OCI-LY3 (cell line): ENCODE data around the gene SEL1L.

ENCODE experiments used
- H2AFZ ChIP-seq: fragments of 200-600, 300-600 bp; shearing (Covaris generic); 2 replicates; pipeline ENCODE4 v1.6.0; 2014; ENCODE audit warnings: antibody characterized with exemption, low read depth, low read length
- H3K27ac ChIP-seq: fragments of 200-600, 300-600 bp; sonication (generic); 2 replicates; pipeline ENCODE4 v1.5.1; 2014; ENCODE audit warnings: mild to moderate bottlenecking, low read length, moderate library complexity, mixed read lengths
- H3K27me3 ChIP-seq: fragments of 200-600, 300-600 bp; sonication (generic); 2 replicates; pipeline ENCODE4 v1.6.1; 2014; ENCODE audit warnings: low read depth, low read length, mixed read lengths
- H3K36me3 ChIP-seq: fragments of 200-600, 300-600 bp; sonication (generic); replicated peaks from 2 replicates; pipeline ENCODE3; 2014; ENCODE audit warnings: low read depth, low read length, mixed read lengths
- H3K4me1 ChIP-seq: fragments of 300-600, 200-600 bp; sonication (generic); 2 replicates; pipeline ENCODE4 v1.6.1; 2014; ENCODE audit warnings: low read length, mixed read lengths
- H3K4me2 ChIP-seq: fragments of 200-600, 300-600 bp; sonication (generic); 2 replicates; pipeline ENCODE4 v1.6.1; 2014; ENCODE audit warnings: low read length, mixed read lengths
- H3K4me3 ChIP-seq: fragments of 300-600, 200-600 bp; sonication (generic); 2 replicates; pipeline ENCODE4 v1.5.1; 2014; ENCODE audit warnings: antibody characterized with exemption, mild to moderate bottlenecking, low read length, moderate library complexity
- H3K79me2 ChIP-seq: fragments of 300-600, 200-600 bp; shearing (Covaris generic); 2 replicates; pipeline ENCODE4 v1.6.1; 2014; ENCODE audit warnings: mild to moderate bottlenecking, low read length, mixed read lengths
- H3K9ac ChIP-seq: fragments of 300-600, 200-600 bp; shearing (Covaris generic); 2 replicates; pipeline ENCODE4 v1.6.0; 2014; ENCODE audit warnings: mild to moderate bottlenecking, low read length, moderate library complexity
- H3K9me3 ChIP-seq: fragments of 200-600, 300-600 bp; shearing (Covaris generic); 2 replicates; pipeline ENCODE4 v1.6.1; 2014; ENCODE audit warnings: low read length, mixed read lengths; ENCODE audit not compliant: insufficient read depth
- H4K20me1 ChIP-seq: fragments of 200-600, 300-600 bp; sonication (generic); 2 replicates; pipeline ENCODE4 v1.6.1; 2016; ENCODE audit warnings: low read length, mixed read lengths; ENCODE audit not compliant: insufficient read depth
- EZH2phosphoT487 ChIP-seq: fragments of 200-600 bp; shearing (Covaris generic); IDR thresholded peaks from 2 replicates; pipeline ENCODE4 v1.6.1; 2018; ENCODE audit warnings: antibody characterized with exemption, mixed run types, low read depth
- TF ChIP-seq, protein P1 (sequence below): fragments of 200-600, 300-600 bp; sonication (generic); IDR thresholded peaks from 2 replicates; pipeline ENCODE4 v1.5.1; 2014; ENCODE audit warnings: antibody characterized with exemption, low read length, low read depth

Gene SEL1L

DNA sequence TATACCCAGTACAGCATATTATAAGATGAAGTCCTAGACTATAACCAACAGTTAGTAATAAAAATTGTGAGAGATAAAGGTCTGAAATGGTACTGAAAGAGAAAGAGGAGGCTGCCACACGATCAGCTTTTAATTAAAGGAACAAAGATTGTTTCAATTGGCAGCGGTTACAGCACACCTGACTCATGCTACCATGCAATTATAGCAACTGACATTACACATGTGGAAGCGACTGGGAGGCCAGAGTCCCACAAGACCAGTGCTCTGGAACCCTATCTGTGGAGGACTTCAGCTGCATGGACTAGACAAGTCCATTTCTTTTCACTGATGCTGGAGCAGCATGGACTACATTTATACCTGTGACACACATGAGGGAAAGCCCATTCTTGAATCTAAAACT is 55.2 kb downstream of the SEL1L start:
- H4K20me1 ChIP-seq: no peaks in the 10 kb centered on the region
- H3K4me2 ChIP-seq: no peak overlapping the region
- TF ChIP-seq, protein P1, sequence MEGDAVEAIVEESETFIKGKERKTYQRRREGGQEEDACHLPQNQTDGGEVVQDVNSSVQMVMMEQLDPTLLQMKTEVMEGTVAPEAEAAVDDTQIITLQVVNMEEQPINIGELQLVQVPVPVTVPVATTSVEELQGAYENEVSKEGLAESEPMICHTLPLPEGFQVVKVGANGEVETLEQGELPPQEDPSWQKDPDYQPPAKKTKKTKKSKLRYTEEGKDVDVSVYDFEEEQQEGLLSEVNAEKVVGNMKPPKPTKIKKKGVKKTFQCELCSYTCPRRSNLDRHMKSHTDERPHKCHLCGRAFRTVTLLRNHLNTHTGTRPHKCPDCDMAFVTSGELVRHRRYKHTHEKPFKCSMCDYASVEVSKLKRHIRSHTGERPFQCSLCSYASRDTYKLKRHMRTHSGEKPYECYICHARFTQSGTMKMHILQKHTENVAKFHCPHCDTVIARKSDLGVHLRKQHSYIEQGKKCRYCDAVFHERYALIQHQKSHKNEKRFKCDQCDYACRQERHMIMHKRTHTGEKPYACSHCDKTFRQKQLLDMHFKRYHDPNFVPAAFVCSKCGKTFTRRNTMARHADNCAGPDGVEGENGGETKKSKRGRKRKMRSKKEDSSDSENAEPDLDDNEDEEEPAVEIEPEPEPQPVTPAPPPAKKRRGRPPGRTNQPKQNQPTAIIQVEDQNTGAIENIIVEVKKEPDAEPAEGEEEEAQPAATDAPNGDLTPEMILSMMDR: no peak
- TF ChIP-seq EZH2phosphoT487: no peak
- H3K79me2 ChIP-seq: no peaks in the 10 kb centered on the region
- no peaks in the 10 kb centered on the region for H3K27me3 ChIP-seq
- H3K4me3 ChIP-seq: no peak overlapping the region
- H3K9me3 ChIP-seq: no peaks in the 10 kb centered on the region
- H3K36me3 ChIP-seq: peaks cover 54% of the 10 kb centered on the region
- peaks cover 29% of the 10 kb centered on the region for H3K4me1 ChIP-seq
- H2AFZ ChIP-seq: no peak overlapping the region
- H3K27ac ChIP-seq: no peak overlapping the region
- no peak overlapping the region for H3K9ac ChIP-seq

DNA sequence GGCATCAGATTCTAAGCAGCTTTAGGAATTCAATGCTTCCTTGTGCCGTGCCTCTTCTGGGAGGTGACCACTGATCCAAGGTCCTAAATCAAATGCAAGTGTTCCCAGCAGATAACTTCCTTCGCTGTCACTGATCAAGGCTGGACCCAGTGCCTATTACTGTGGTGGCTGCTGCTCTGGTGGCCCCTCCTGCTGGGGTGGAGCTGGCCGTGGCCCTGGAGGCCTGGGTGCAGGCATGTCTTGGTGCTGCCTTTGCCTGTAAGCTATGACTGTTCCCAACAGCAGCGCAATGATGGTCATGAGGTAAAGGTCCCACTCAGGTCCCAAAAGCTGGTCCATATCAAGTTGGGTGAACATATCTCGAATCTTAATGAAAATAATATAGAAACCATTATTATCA is 56.8 kb downstream of the SEL1L start:
- Histone ChIP-seq H3K4me3 (no peak overlapping the region), H3K9ac (no peak overlapping the region), H2AFZ (no peak overlapping the region), H3K36me3 (peaks cover 56% of the 10 kb centered on the region), H3K4me2 (no peak overlapping the region), H3K9me3 (no peaks in the 10 kb centered on the region), H3K27me3 (no peaks in the 10 kb centered on the region), H3K4me1 (peaks cover 46% of the 10 kb centered on the region), H3K27ac (no peak overlapping the region), H4K20me1 (no peaks in the 10 kb centered on the region), H3K79me2 (no peaks in the 10 kb centered on the region)
- TF ChIP-seq, protein P1: no peak
- TF ChIP-seq EZH2phosphoT487: no peak

DNA sequence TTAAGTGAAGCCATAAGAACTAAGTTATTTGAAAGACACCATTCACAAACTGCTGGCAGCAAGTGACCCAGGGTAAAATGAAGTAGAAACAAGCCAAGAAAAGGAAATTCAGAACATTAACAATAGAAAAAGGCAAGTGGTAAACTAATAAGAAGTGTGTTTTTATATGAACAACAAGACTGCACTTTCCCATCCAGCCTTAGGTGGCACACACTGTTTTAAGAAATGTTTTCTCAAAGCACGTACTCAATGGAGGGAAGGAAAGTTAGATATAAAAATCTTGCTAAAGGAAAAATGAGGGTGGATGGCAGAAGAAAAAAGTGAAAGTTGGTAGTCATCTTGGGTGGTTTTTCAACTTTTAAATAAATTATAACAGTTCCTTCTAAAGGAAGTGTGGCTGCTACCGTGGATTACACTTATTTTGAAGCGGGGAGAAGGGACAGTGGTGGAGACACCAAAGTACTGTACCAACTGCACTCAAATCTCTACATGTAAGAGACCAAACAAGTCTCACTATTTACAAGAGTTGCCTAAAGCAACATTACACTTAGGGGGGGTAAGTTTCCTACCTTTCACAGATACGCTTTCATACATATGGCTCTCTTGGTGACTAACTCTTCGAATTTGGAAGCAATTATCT is 58.8 kb downstream of the SEL1L start:
- H3K9me3 ChIP-seq: no peaks in the 10 kb centered on the region
- H3K27me3 ChIP-seq: no peaks in the 10 kb centered on the region
- H3K79me2 ChIP-seq: no peaks in the 10 kb centered on the region
- H3K9ac ChIP-seq: peak overlapping the region; percentile 52
- peak overlapping the region; percentile 93 for H3K27ac ChIP-seq
- no peaks in the 10 kb centered on the region for H4K20me1 ChIP-seq
- H3K36me3 ChIP-seq: peaks cover 48% of the 10 kb centered on the region
- no peak for TF ChIP-seq EZH2phosphoT487
- H3K4me2 ChIP-seq: peak overlapping the region; percentile 78
- peak overlapping the region; percentile 52 for H3K4me3 ChIP-seq
- no peak overlapping the region for H2AFZ ChIP-seq
- H3K4me1 ChIP-seq: peaks cover 66% of the 10 kb centered on the region

DNA sequence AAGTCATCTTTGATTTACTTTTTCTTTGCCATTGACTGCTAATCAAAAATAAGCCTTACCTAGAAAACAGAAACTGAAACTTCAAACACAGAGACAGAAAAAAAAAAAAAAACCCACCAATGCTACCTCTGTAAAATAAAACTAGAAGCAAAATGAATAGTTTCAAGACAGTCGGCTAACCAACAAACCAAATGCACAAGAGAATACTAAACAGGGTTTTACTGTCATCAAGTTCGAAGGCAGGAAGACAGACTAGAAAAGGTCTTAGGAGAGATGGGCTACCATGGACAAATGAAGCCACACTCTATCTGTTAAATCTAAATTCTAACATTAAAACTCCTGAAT is 59.5 kb downstream of the SEL1L start:
- Histone ChIP-seq H3K4me1 (peaks cover 73% of the 10 kb centered on the region), H4K20me1 (no peaks in the 10 kb centered on the region), H3K79me2 (no peaks in the 10 kb centered on the region), H3K9me3 (no peaks in the 10 kb centered on the region), H3K27me3 (no peaks in the 10 kb centered on the region), H3K4me2 (peak overlapping the region; percentile 78), H2AFZ (no peak overlapping the region), H3K36me3 (peaks cover 45% of the 10 kb centered on the region), H3K4me3 (peak overlapping the region; percentile 52), H3K27ac (peak overlapping the region; percentile 93), H3K9ac (peak overlapping the region; percentile 52)
- no peak for TF ChIP-seq EZH2phosphoT487
- TF ChIP-seq, protein P1: no peak
